IMR-90 (cell line): ENCODE results near the gene SLC38A4. TPM values are rescaled to one million over a fixed set of nuclear protein-coding genes. Genes with fewer than 3 reads are reported as not detected.

Experiments used
- ATAC-seq: fragments of 200-7000 bp; cut with Tn5 transposase; 2 replicates; pipeline ENCODE4 v1.9.1; 2020; ENCODE audit warnings: low read depth, mild to moderate bottlenecking, moderate library complexity
- BruUV-seq: library from RNA; stranded (reverse); fragments of 400-500 nt; replicated peaks from 2 replicates; lab custom pipeline; 2021; lab: Mats Ljungman, UMichigan
- CTCF ChIA-PET: fragments of 300-600 bp; formaldehyde crosslinking; extraction: SDS; loops from one replicate; lab custom pipeline; 2021; ENCODE audit warnings: antibody characterized with exemption; lab: Yijun Ruan, JAX
- POLR2A ChIA-PET: fragments of 300-600 bp; sonication (Branson Sonifier 250); formaldehyde crosslinking; loops from one replicate; lab custom pipeline; 2022; ENCODE audit warnings: antibody characterized with exemption; ENCODE audit not compliant: unreplicated experiment; lab: Charles Lee
- DNase-seq: peaks from one replicate; pipeline ENCODE4 v3.0.0; 2013
- H2AFZ ChIP-seq: replicated peaks from 2 replicates; pipeline ENCODE3; 2013; ENCODE audit warnings: low read length, mild to moderate bottlenecking; ENCODE audit not compliant: poor library complexity
- H2AK5ac ChIP-seq: 2 replicates; pipeline ENCODE4 v1.6.1; 2013; ENCODE audit warnings: low read depth, low read length, inconsistent platforms
- H2AK9ac ChIP-seq: replicated peaks from 2 replicates; pipeline ENCODE3; 2013; ENCODE audit warnings: mild to moderate bottlenecking, low read depth, low read length, moderate library complexity; ENCODE audit not compliant: poor library complexity
- H2BK120ac ChIP-seq: 2 replicates; pipeline ENCODE4 v1.6.1; 2013; ENCODE audit warnings: low read depth, low read length, inconsistent platforms
- H2BK15ac ChIP-seq: 3 replicates; pipeline ENCODE4 v1.6.1; 2013; ENCODE audit warnings: low read depth, low read length, inconsistent platforms
- H2BK20ac ChIP-seq: 2 replicates; pipeline ENCODE4 v1.6.1; 2013; ENCODE audit warnings: low read depth, mild to moderate bottlenecking, inconsistent platforms, low read length, moderate library complexity
- H2BK5ac ChIP-seq: 2 replicates; pipeline ENCODE4 v1.6.1; 2013; ENCODE audit warnings: mild to moderate bottlenecking, low read depth, low read length, inconsistent platforms; ENCODE audit not compliant: poor library complexity, severe bottlenecking
- H3K14ac ChIP-seq: replicated peaks from 2 replicates; pipeline ENCODE4 v1.6.1; 2013; ENCODE audit warnings: low read depth, low read length, inconsistent platforms
- H3K18ac ChIP-seq: 2 replicates; pipeline ENCODE4 v1.6.1; 2013; ENCODE audit warnings: low read depth, low read length, control low read depth
- H3K23ac ChIP-seq: 2 replicates; pipeline ENCODE4 v1.6.1; 2013; ENCODE audit warnings: low read depth, low read length, inconsistent platforms
- H3K27ac ChIP-seq: 2 replicates; pipeline ENCODE4 v1.5.1; 2013; ENCODE audit warnings: mild to moderate bottlenecking, control low read depth, low read length; ENCODE audit not compliant: insufficient read depth
- H3K27me3 ChIP-seq: 2 replicates; pipeline ENCODE4 v1.6.1; 2013; ENCODE audit warnings: low read length; ENCODE audit not compliant: control insufficient read depth, insufficient read depth
- H3K36me3 ChIP-seq: 2 replicates; pipeline ENCODE4 v1.6.1; 2013; ENCODE audit warnings: low read length, mixed read lengths; ENCODE audit not compliant: control insufficient read depth, insufficient read depth
- H3K4ac ChIP-seq: 2 replicates; pipeline ENCODE4 v1.6.1; 2013; ENCODE audit warnings: low read depth, low read length, inconsistent platforms
- H3K4me1 ChIP-seq: 2 replicates; pipeline ENCODE4 v1.6.1; 2013; ENCODE audit warnings: low read length, mixed read lengths; ENCODE audit not compliant: control insufficient read depth, insufficient read depth
- H3K4me2 ChIP-seq: 2 replicates; pipeline ENCODE4 v1.6.1; 2013; ENCODE audit warnings: low read depth, mild to moderate bottlenecking, control low read depth, low read length, moderate library complexity
- H3K4me3 ChIP-seq: 2 replicates; pipeline ENCODE4 v1.5.1; 2013; ENCODE audit warnings: low read depth, mild to moderate bottlenecking, control low read depth, low read length, moderate library complexity; ENCODE audit not compliant: insufficient read depth
- H3K56ac ChIP-seq: 2 replicates; pipeline ENCODE4 v1.6.1; 2013; ENCODE audit warnings: low read length, inconsistent platforms; ENCODE audit not compliant: insufficient read depth; ENCODE audit errors: extremely low read depth
- H3K79me1 ChIP-seq, 2 experiments: 2 replicates each; pipeline ENCODE4 v1.6.1; 2013; ENCODE audit warnings: low read length in 2 of 2, inconsistent platforms in 1 of 2, low read depth in 1 of 2
- H3K9ac ChIP-seq: 2 replicates; pipeline ENCODE4 v1.6.1; 2013; ENCODE audit warnings: low read depth, low read length, control low read depth
- H3K9me1 ChIP-seq: 2 replicates; pipeline ENCODE4 v1.6.1; 2013; ENCODE audit warnings: low read length, inconsistent platforms; ENCODE audit not compliant: insufficient read depth
- H3K9me3 ChIP-seq: 2 replicates; pipeline ENCODE4 v1.6.1; 2013; ENCODE audit warnings: low read length; ENCODE audit not compliant: control insufficient read depth, insufficient read depth
- H4K20me1 ChIP-seq: 2 replicates; pipeline ENCODE4 v1.6.1; 2013; ENCODE audit warnings: low read length, inconsistent platforms; ENCODE audit not compliant: insufficient read depth
- H4K5ac ChIP-seq: 2 replicates; pipeline ENCODE4 v1.6.1; 2013; ENCODE audit warnings: mild to moderate bottlenecking, low read depth, low read length, control low read depth
- H4K8ac ChIP-seq, 2 experiments: 2 replicates each; pipeline ENCODE4 v1.6.1; 2013; ENCODE audit warnings: low read depth in 2 of 2, low read length in 2 of 2, control low read depth in 1 of 2, inconsistent platforms in 1 of 2
- H4K91ac ChIP-seq: 2 replicates; pipeline ENCODE4 v1.6.1; 2013; ENCODE audit warnings: low read depth, low read length, inconsistent platforms; ENCODE audit not compliant: insufficient read depth
- MAZ ChIP-seq: IDR thresholded peaks from 2 replicates; pipeline ENCODE4 v1.6.1; 2012; ENCODE audit warnings: low read depth, mild to moderate bottlenecking, low read length, improper control_type of control experiment, moderate library complexity, borderline replicate concordance
- MXI1 ChIP-seq: IDR thresholded peaks from 2 replicates; pipeline ENCODE4 v1.6.1; 2012; ENCODE audit warnings: low read depth, mild to moderate bottlenecking, low read length, moderate library complexity, borderline replicate concordance
- NFE2L2 ChIP-seq: fragments of 150-350 bp; IDR thresholded peaks from 2 replicates; pipeline ENCODE4 v1.6.1; 2016; ENCODE audit warnings: low read depth, mild to moderate bottlenecking, low read length
- WGBS, 2 experiments: methylation state at CpG; one replicate each; pipeline versions ENCODE4 v1.1.5 to v1.1.7; 2013; ENCODE audit warnings: missing lambda C conversion rate in 2 of 2; ENCODE audit not compliant: insufficient read length in 1 of 2; ENCODE audit errors: extremely low coverage in 2 of 2; 5-methylcytosine and 5-hydroxymethylcytosine counted together
- dilution Hi-C: fragments of 300-500 bp; cut with HindIII; formaldehyde crosslinking; loops from one replicate; pipeline ENCODE4 v1.14.3; 2018; ENCODE audit warnings: low sequenced_read_pairs; ENCODE audit not compliant: unreplicated experiment
- in situ Hi-C: fragments of 300-500 bp; cut with MboI; formaldehyde crosslinking; loops from 3 replicates; pipeline ENCODE4 v1.14.3; 2019; ENCODE audit warnings: low sequenced_read_pairs, inconsistent platforms, mixed read lengths
- intact Hi-C: fragments of 100-400 bp; cut with micrococcal nuclease; formaldehyde crosslinking; loops from 2 replicates; pipeline ENCODE4 v1.10.0; 2022
- polyA plus RNA-seq, 3 experiments: library from polyadenylated mRNA; depleted of rRNA; stranded (reverse); fragments of >200 nt; gene quantifications; 2 replicates each; pipeline ENCODE4 v1.2.3, GENCODE V29; 2012; ENCODE audit warnings: low replicate concordance in 1 of 3
- total RNA-seq: library from RNA; depleted of rRNA; stranded (reverse); fragments of >200 nt; gene quantifications from 2 replicates; pipeline ENCODE4 v1.2.3, GENCODE V29; 2012
- TF ChIP-seq, protein P1 (sequence below): conservative IDR thresholded peaks from 2 replicates; pipeline ENCODE4 v1.5.1; 2012; ENCODE audit warnings: mild to moderate bottlenecking, low read depth, low read length, improper control_type of control experiment

SLC38A4 gene
- total and polyA plus RNA-seq, 2 of the 4 experiments (the other 2 are of a cell fraction) = 2.3 to 2.7 TPM

DNA sequence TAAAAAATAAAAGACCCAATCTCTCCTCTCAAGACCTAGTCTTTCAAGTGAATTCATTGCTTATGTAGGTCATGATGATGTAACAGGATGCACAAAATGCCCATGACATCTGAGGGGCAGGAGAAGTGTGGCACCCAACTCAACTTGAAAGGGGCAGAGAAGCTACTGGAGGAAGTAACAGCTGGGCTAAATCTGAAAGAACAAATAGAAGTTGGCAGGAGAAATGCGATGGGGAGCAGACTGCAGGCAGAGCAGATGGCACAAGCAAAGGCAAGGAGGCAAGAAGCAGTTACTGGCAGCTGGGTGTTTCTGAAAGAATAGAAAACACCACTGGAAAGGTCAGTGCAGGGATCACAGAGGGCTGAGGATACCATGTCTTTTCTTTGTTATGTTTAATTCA is 14.6 kb downstream of the SLC38A4 start:
- 0 out of 2 replicates have a peak overlapping the region, but pooled peaks have one; percentile 16 for H2BK20ac ChIP-seq
- H3K18ac ChIP-seq = no peak overlapping the region
- H2BK5ac ChIP-seq = no peak overlapping the region
- DNase-seq = no peak
- H3K9ac ChIP-seq = no peak overlapping the region
- H4K91ac ChIP-seq = no peak overlapping the region
- no peaks in the 10 kb centered on the region for H3K4me1 ChIP-seq
- ChIA-PET CTCF (no interaction called here), POLR2A (no interaction called here)
- H2AK5ac ChIP-seq = 0 out of 2 replicates have a peak overlapping the region, but pooled peaks have one; percentile 18
- WGBS, 2 experiments = no CpG with 5 or more reads among the region's 1 CpG
- H2AK9ac ChIP-seq = no peak overlapping the region
- no peak overlapping the region for H2BK120ac ChIP-seq
- intact Hi-C loops = no loop called here
- no TSS peak for BruUV-seq
- no peak overlapping the region for H4K8ac ChIP-seq
- no peaks in the 10 kb centered on the region for H3K36me3 ChIP-seq
- dilution Hi-C loops = no loop called here
- H3K56ac ChIP-seq = no peak overlapping the region
- 0 out of 2 replicates have a peak overlapping the region, but pooled peaks have one; percentile 22 for H3K4ac ChIP-seq
- no peaks in the 10 kb centered on the region for H3K9me3 ChIP-seq
- no peaks in the 10 kb centered on the region for H4K20me1 ChIP-seq
- ATAC-seq = no peak
- H3K14ac ChIP-seq = 0 out of 2 replicates have a peak overlapping the region, but pooled peaks have one; percentile 35
- no peaks in the 10 kb centered on the region for H3K9me1 ChIP-seq
- no peak overlapping the region for H3K4me2 ChIP-seq
- H2BK15ac ChIP-seq = no peak overlapping the region
- H4K5ac ChIP-seq = no peak overlapping the region
- TF ChIP-seq, protein P1, sequence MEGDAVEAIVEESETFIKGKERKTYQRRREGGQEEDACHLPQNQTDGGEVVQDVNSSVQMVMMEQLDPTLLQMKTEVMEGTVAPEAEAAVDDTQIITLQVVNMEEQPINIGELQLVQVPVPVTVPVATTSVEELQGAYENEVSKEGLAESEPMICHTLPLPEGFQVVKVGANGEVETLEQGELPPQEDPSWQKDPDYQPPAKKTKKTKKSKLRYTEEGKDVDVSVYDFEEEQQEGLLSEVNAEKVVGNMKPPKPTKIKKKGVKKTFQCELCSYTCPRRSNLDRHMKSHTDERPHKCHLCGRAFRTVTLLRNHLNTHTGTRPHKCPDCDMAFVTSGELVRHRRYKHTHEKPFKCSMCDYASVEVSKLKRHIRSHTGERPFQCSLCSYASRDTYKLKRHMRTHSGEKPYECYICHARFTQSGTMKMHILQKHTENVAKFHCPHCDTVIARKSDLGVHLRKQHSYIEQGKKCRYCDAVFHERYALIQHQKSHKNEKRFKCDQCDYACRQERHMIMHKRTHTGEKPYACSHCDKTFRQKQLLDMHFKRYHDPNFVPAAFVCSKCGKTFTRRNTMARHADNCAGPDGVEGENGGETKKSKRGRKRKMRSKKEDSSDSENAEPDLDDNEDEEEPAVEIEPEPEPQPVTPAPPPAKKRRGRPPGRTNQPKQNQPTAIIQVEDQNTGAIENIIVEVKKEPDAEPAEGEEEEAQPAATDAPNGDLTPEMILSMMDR = no peak
- TF ChIP-seq MXI1 = no peak
- TF ChIP-seq NFE2L2 = no peak
- TF ChIP-seq MAZ = no peak
- no peak overlapping the region for H2AFZ ChIP-seq
- H3K23ac ChIP-seq = no peak overlapping the region
- H3K4me3 ChIP-seq = no peak overlapping the region
- no peaks in the 10 kb centered on the region for H3K79me1 ChIP-seq
- no peaks in the 10 kb centered on the region for H3K27me3 ChIP-seq
- in situ Hi-C loops = no loop called here
- H3K27ac ChIP-seq = no peak overlapping the region
